Measurements from ENCODE around the gene SEMG1.

SEMG1 gene

GRCh38 chr20:45235995-45236394 is 29.2 kb downstream of the SEMG1 start:
- Histone ChIP-seq H3K36me3 (ENCODE audit: insufficient read depth, low read length) (no peaks in the 10 kb centered on the region), H3K9ac (ENCODE audit: low read depth, low read length, poor library complexity, severe bottlenecking) (no peak overlapping the region), H3K4me2 (ENCODE audit: low read depth, low read length, poor library complexity, severe bottlenecking) (no peak overlapping the region), H3K4me3 (ENCODE audit: low read length, poor library complexity, severe bottlenecking) (no peak overlapping the region), H2AFZ (ENCODE audit: low read length) (no peak overlapping the region), H4K20me1 (ENCODE audit: insufficient read depth, low read length, poor library complexity, severe bottlenecking) (no peaks in the 10 kb centered on the region), H3K9me3 (ENCODE audit: insufficient read depth, low read depth, low read length) (no peaks in the 10 kb centered on the region), H3K9me2 (replicated peaks; ENCODE audit: low read depth, low read length) (no peaks in the 10 kb centered on the region), H3K79me2 (ENCODE audit: insufficient read depth, low read length) (no peaks in the 10 kb centered on the region), H3F3A (ENCODE audit: low read depth) (no peaks in the 10 kb centered on the region), H3K4me1 (ENCODE audit: insufficient read depth, low read length, poor library complexity, severe bottlenecking) (no peaks in the 10 kb centered on the region), H3K27me3 (ENCODE audit: insufficient read depth, low read length, poor library complexity, severe bottlenecking) (peaks cover 4% of the 10 kb centered on the region)
- peak; percentile 57 for TF ChIP-seq CTCF (conservative IDR thresholded peaks at IDR 0.05; ENCODE audit: low read length)
- no peak for TF ChIP-seq EZH2phosphoT487 (IDR thresholded peaks at IDR 0.05; ENCODE audit: borderline replicate concordance)

- Histone ChIP-seq H2AFZ (ENCODE audit: low read length) (no peak overlapping the region), H3K4me1 (ENCODE audit: insufficient read depth, low read length, poor library complexity, severe bottlenecking) (no peaks in the 10 kb centered on the region), H4K20me1 (ENCODE audit: insufficient read depth, low read length, poor library complexity, severe bottlenecking) (no peaks in the 10 kb centered on the region), H3K9me2 (replicated peaks; ENCODE audit: low read depth, low read length) (no peaks in the 10 kb centered on the region), H3K4me2 (ENCODE audit: low read depth, low read length, poor library complexity, severe bottlenecking) (no peak overlapping the region), H3K36me3 (ENCODE audit: insufficient read depth, low read length) (no peaks in the 10 kb centered on the region), H3K9ac (ENCODE audit: low read depth, low read length, poor library complexity, severe bottlenecking) (no peak overlapping the region), H3K4me3 (ENCODE audit: low read length, poor library complexity, severe bottlenecking) (no peak overlapping the region), H3F3A (ENCODE audit: low read depth) (no peaks in the 10 kb centered on the region), H3K79me2 (ENCODE audit: insufficient read depth, low read length) (no peaks in the 10 kb centered on the region), H3K27me3 (ENCODE audit: insufficient read depth, low read length, poor library complexity, severe bottlenecking) (peaks cover 5% of the 10 kb centered on the region), H3K9me3 (ENCODE audit: insufficient read depth, low read depth, low read length) (no peaks in the 10 kb centered on the region)
- no peak for TF ChIP-seq CTCF (conservative IDR thresholded peaks at IDR 0.05; ENCODE audit: low read length)
- TF ChIP-seq EZH2phosphoT487 (IDR thresholded peaks at IDR 0.05; ENCODE audit: borderline replicate concordance): no peak
Observed at GRCh38 chr20:45238139-45238538, 31.3 kb downstream of the SEMG1 start.

- peaks cover 7% of the 10 kb centered on the region for H3K27me3 ChIP-seq (ENCODE audit: insufficient read depth, low read length, poor library complexity, severe bottlenecking)
- H3K9me2 ChIP-seq (replicated peaks; ENCODE audit: low read depth, low read length): no peaks in the 10 kb centered on the region
- TF ChIP-seq EZH2phosphoT487 (IDR thresholded peaks at IDR 0.05; ENCODE audit: borderline replicate concordance): no peak
- TF ChIP-seq CTCF (conservative IDR thresholded peaks at IDR 0.05; ENCODE audit: low read length): no peak
- no peaks in the 10 kb centered on the region for H3K9me3 ChIP-seq (ENCODE audit: insufficient read depth, low read depth, low read length)
- no peak overlapping the region for H3K4me3 ChIP-seq (ENCODE audit: low read length, poor library complexity, severe bottlenecking)
- no peak overlapping the region for H3K4me2 ChIP-seq (ENCODE audit: low read depth, low read length, poor library complexity, severe bottlenecking)
- H3K9ac ChIP-seq (ENCODE audit: low read depth, low read length, poor library complexity, severe bottlenecking): no peak overlapping the region
- no peaks in the 10 kb centered on the region for H3K4me1 ChIP-seq (ENCODE audit: insufficient read depth, low read length, poor library complexity, severe bottlenecking)
- H4K20me1 ChIP-seq (ENCODE audit: insufficient read depth, low read length, poor library complexity, severe bottlenecking): no peaks in the 10 kb centered on the region
- H3F3A ChIP-seq (ENCODE audit: low read depth): no peaks in the 10 kb centered on the region
- no peaks in the 10 kb centered on the region for H3K36me3 ChIP-seq (ENCODE audit: insufficient read depth, low read length)
- H3K79me2 ChIP-seq (ENCODE audit: insufficient read depth, low read length): no peaks in the 10 kb centered on the region
- H2AFZ ChIP-seq (ENCODE audit: low read length): no peak overlapping the region
Observed at GRCh38 chr20:45246109-45246508, 39.3 kb downstream of the SEMG1 start.
